ENCODE results near the gene AHDC1. TPM values are rescaled to one million over a fixed set of nuclear protein-coding genes. Genes with fewer than 3 reads are reported as not detected.

The AHDC1 gene
- total and polyA plus RNA-seq, 9 of the 15 experiments (the other 6 are each of a cell fraction or from before 2014, with no cell fraction given): 0.21 to 36.4 (median 4.7) TPM

- TF ChIP-seq ZBTB33 (CRISPR knock-in tag; IDR thresholded peaks at IDR 0.05) (peak; percentile 6; the same call in 1 of the 2 replicates), LARP7 (IDR thresholded peaks at IDR 0.05) (no peak), ZNF41 (CRISPR knock-in tag; conservative IDR thresholded peaks at IDR 0.05) (no peak), NEUROD1 (IDR thresholded peaks at IDR 0.05; ENCODE audit: borderline replicate concordance, low read depth, low read length, partially characterized antibody) (peak; percentile 81), RBM17 (IDR thresholded peaks at IDR 0.05; ENCODE audit: borderline replicate concordance, low read depth, low read length) (no peak), SRSF1 (IDR thresholded peaks at IDR 0.05; ENCODE audit: low read depth, low read length) (peak; percentile 71; the same call in 1 of the 2 replicates), NRF1 (conservative IDR thresholded peaks at IDR 0.05 in 1 of 2, IDR thresholded peaks at IDR 0.05 in 1 of 2) (peak; percentile 54 to 71; a peak in 3 of 4 replicates), ZBTB5 (IDR thresholded peaks at IDR 0.05) (no peak), MTA1 (IDR thresholded peaks at IDR 0.05; ENCODE audit: borderline replicate concordance) (peak; percentile 89), HBP1 (CRISPR knock-in tag; IDR thresholded peaks at IDR 0.05) (0 out of 2 replicates have a peak, but pooled peaks have one; percentile 24), MITF (IDR thresholded peaks at IDR 0.05) (no peak; the same call in 1 of the 2 replicates), BMI1 (IDR thresholded peaks at IDR 0.05; ENCODE audit: low read length) (no peak), SRSF7 (optimal IDR thresholded peaks at IDR 0.05; ENCODE audit: low read depth, low read length) (no peak), ZSCAN32 (CRISPR knock-in tag; IDR thresholded peaks at IDR 0.05) (no peak), BHLHE40 (IDR thresholded peaks at IDR 0.05; ENCODE audit: low read length) (peak; percentile 91), ZNF436 (CRISPR knock-in tag; IDR thresholded peaks at IDR 0.05) (no peak), MYC (IDR thresholded peaks at IDR 0.05; ENCODE audit: low read depth, low read length) (peak; percentile 20; the same call in 1 of the 2 replicates), MYC (CRISPR knock-in tag; IDR thresholded peaks at IDR 0.05; ENCODE audit: borderline replicate concordance, low read depth) (no peak), MCM5 (IDR thresholded peaks at IDR 0.05; ENCODE audit: low read depth) (no peak), CSDE1 (IDR thresholded peaks at IDR 0.05) (peak in 1 of 2 experiments; percentile 67; a peak in 1 of 4 replicates), MYBL2 (IDR thresholded peaks at IDR 0.05; ENCODE audit: low read depth) (peak; percentile 71), MYBL2 (CRISPR knock-in tag; IDR thresholded peaks at IDR 0.05; ENCODE audit: borderline replicate concordance) (no peak), ESRRB (CRISPR knock-in tag; IDR thresholded peaks at IDR 0.05; ENCODE audit: borderline replicate concordance) (no peak)
These were observed 113.8 kb downstream of the AHDC1 start, which contains the start of gene WASF2 (continued) for GRCh38 chr1:27489973-27490741.

Measured in K562 (cell line).